Panc1 (cell line): ENCODE measurements around the gene SIVA1.

Source experiments
- CTCF ChIP-seq: fragments of 450-650 bp; IDR thresholded peaks from 2 replicates; pipeline ENCODE4 v1.5.1; 2017; ENCODE audit warnings: mild to moderate bottlenecking
- POLR2AphosphoS5 ChIP-seq: IDR thresholded peaks from 2 replicates; pipeline ENCODE4 v1.6.1; 2012; ENCODE audit warnings: mild to moderate bottlenecking, low read depth, low read length, moderate library complexity

- TF ChIP-seq CTCF (no peak), POLR2AphosphoS5 (no peak)
Observed at GRCh38 chr14:104770072-104770579, 17.2 kb downstream of the SIVA1 start.
